Astrocyte (in vitro differentiated cells and primary cell): ENCODE results near the gene STRA8. TPM values are rescaled to one million over a fixed set of nuclear protein-coding genes. Genes with fewer than 3 reads are reported as not detected.

Source experiments
- DNase-seq: peaks from one replicate; pipeline ENCODE4 v3.0.0-alpha.2; 2010; ENCODE audit warnings: low read depth
- FAIRE-seq: peaks from 2 replicates; lab custom pipeline; 2011; peaks lifted over from hg19 to GRCh38; lab: Jason Lieb, UNC
- H2AFZ ChIP-seq: 2 replicates; pipeline ENCODE4 v1.6.0; 2012; ENCODE audit warnings: low read depth, low read length, inconsistent platforms
- H3K27ac ChIP-seq: 2 replicates; pipeline ENCODE4 v1.5.1; 2011; ENCODE audit warnings: low read depth, low read length, inconsistent platforms
- H3K27me3 ChIP-seq: 2 replicates; pipeline ENCODE4 v1.6.0; 2011; ENCODE audit warnings: low read length, inconsistent platforms; ENCODE audit not compliant: insufficient read depth
- H3K36me3 ChIP-seq: 2 replicates; pipeline ENCODE4 v1.5.1; 2011; ENCODE audit warnings: low read length, inconsistent platforms; ENCODE audit not compliant: insufficient read depth
- H3K4me1 ChIP-seq: 2 replicates; pipeline ENCODE4 v1.5.1; 2011; ENCODE audit warnings: low read length, inconsistent platforms; ENCODE audit not compliant: insufficient read depth
- H3K4me2 ChIP-seq: 2 replicates; pipeline ENCODE4 v1.6.0; 2012; ENCODE audit warnings: low read length, inconsistent platforms
- H3K4me3 ChIP-seq: 2 replicates; pipeline ENCODE4 v1.5.1; 2011; ENCODE audit warnings: low read depth, mild to moderate bottlenecking, low read length, inconsistent platforms; ENCODE audit not compliant: insufficient read depth
- H3K79me2 ChIP-seq: 2 replicates; pipeline ENCODE4 v1.6.0; 2012; ENCODE audit warnings: mild to moderate bottlenecking, low read length, inconsistent platforms; ENCODE audit not compliant: insufficient read depth
- H3K9ac ChIP-seq: 2 replicates; pipeline ENCODE4 v1.6.0; 2012; ENCODE audit warnings: mild to moderate bottlenecking, low read length, inconsistent platforms
- H3K9me3 ChIP-seq: 2 replicates; pipeline ENCODE4 v1.5.1; 2012; ENCODE audit warnings: low read depth, mild to moderate bottlenecking, low read length, inconsistent platforms; ENCODE audit not compliant: insufficient read depth
- H4K20me1 ChIP-seq: 2 replicates; pipeline ENCODE4 v1.6.0; 2012; ENCODE audit warnings: low read length, inconsistent platforms; ENCODE audit not compliant: insufficient read depth
- H3K27ac Mint-ChIP-seq: one replicate; pipeline ENCODE4 v1.8.0; 2021; ENCODE audit warnings: mild to moderate bottlenecking, mixed read lengths; ENCODE audit not compliant: unreplicated experiment
- H3K27me3 Mint-ChIP-seq: one replicate; pipeline ENCODE4 v1.8.0; 2021; ENCODE audit warnings: low read depth, mixed read lengths; ENCODE audit not compliant: unreplicated experiment
- H3K36me3 Mint-ChIP-seq: one replicate; pipeline ENCODE4 v1.8.0; 2021; ENCODE audit warnings: low read depth, mixed read lengths; ENCODE audit not compliant: unreplicated experiment
- H3K4me1 Mint-ChIP-seq: one replicate; pipeline ENCODE4 v1.8.0; 2021; ENCODE audit warnings: low read depth, mixed read lengths; ENCODE audit not compliant: unreplicated experiment
- H3K4me3 Mint-ChIP-seq: one replicate; pipeline ENCODE4 v1.8.0; 2021; ENCODE audit warnings: mild to moderate bottlenecking, moderate library complexity, mixed read lengths; ENCODE audit not compliant: unreplicated experiment
- H3K9me3 Mint-ChIP-seq: one replicate; pipeline ENCODE4 v1.8.0; 2021; ENCODE audit warnings: mild to moderate bottlenecking, mixed read lengths; ENCODE audit not compliant: unreplicated experiment
- EZH2 ChIP-seq: IDR thresholded peaks from 2 replicates; pipeline ENCODE4 v1.6.1; 2012; ENCODE audit warnings: mild to moderate bottlenecking, low read length, inconsistent platforms; ENCODE audit not compliant: insufficient read depth
- total RNA-seq: library from RNA; stranded (reverse); gene quantifications from 2 replicates; pipeline ENCODE4 v1.2.1, GENCODE V29; 2021
- TF ChIP-seq, protein P1 (sequence below): IDR thresholded peaks from 2 replicates; pipeline ENCODE4 v1.5.1; 2011; ENCODE audit warnings: low read depth, mild to moderate bottlenecking, inconsistent platforms, low read length, moderate library complexity; ENCODE audit not compliant: insufficient read depth

The STRA8 gene
- total RNA-seq, 1 donor from 2014 or later = not detected

DNA sequence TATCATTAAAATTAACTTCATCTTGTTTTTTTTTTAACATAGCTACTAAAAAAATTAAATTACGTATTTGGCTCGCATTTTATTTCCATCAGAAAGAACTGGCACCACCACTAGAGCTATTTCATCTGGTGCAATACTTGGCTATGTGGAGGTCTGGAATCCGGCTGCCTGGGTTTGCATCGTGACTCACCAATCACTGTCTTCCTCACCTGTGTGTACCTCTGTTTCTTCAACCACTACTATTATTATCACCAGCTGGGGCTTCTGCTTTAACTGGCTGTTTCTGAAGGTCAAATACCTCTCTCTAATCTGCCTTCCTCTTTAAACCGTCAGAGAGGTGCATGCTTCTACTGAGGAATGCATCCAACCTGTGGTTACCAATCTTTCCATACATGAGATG is 28.8 kb upstream of the STRA8 start:
- FAIRE-seq (no peak), DNase-seq (peak; percentile 48)
- peaks cover 26% of the 10 kb centered on the region for H3K4me1 ChIP-seq
- no peak overlapping the region for H3K4me3 ChIP-seq
- no peaks in the 10 kb centered on the region for H3K27me3 ChIP-seq
- H3K9me3 ChIP-seq = no peaks in the 10 kb centered on the region
- no peak overlapping the region for H3K9ac ChIP-seq
- H3K4me2 ChIP-seq = peak overlapping the region; percentile 2
- H3K79me2 ChIP-seq = peaks cover 7% of the 10 kb centered on the region
- peaks cover 22% of the 10 kb centered on the region for H3K4me1 Mint-ChIP-seq
- no peaks in the 10 kb centered on the region for H3K9me3 Mint-ChIP-seq
- H3K27ac ChIP-seq = no peak overlapping the region
- no peak overlapping the region for H3K4me3 Mint-ChIP-seq
- TF ChIP-seq EZH2 = no peak
- TF ChIP-seq, protein P1, sequence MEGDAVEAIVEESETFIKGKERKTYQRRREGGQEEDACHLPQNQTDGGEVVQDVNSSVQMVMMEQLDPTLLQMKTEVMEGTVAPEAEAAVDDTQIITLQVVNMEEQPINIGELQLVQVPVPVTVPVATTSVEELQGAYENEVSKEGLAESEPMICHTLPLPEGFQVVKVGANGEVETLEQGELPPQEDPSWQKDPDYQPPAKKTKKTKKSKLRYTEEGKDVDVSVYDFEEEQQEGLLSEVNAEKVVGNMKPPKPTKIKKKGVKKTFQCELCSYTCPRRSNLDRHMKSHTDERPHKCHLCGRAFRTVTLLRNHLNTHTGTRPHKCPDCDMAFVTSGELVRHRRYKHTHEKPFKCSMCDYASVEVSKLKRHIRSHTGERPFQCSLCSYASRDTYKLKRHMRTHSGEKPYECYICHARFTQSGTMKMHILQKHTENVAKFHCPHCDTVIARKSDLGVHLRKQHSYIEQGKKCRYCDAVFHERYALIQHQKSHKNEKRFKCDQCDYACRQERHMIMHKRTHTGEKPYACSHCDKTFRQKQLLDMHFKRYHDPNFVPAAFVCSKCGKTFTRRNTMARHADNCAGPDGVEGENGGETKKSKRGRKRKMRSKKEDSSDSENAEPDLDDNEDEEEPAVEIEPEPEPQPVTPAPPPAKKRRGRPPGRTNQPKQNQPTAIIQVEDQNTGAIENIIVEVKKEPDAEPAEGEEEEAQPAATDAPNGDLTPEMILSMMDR = no peak
- no peak overlapping the region for H2AFZ ChIP-seq
- no peaks in the 10 kb centered on the region for H3K27me3 Mint-ChIP-seq
- H3K36me3 ChIP-seq = peaks cover 7% of the 10 kb centered on the region
- H4K20me1 ChIP-seq = peaks cover 16% of the 10 kb centered on the region
- peaks cover 10% of the 10 kb centered on the region for H3K36me3 Mint-ChIP-seq
- no peak overlapping the region for H3K27ac Mint-ChIP-seq

GRCh38 chr7:135205850-135206249 is 27.8 kb upstream of the STRA8 start:
- FAIRE-seq (no peak), DNase-seq (no peak)
- Mint-ChIP-seq H3K27me3 (no peaks in the 10 kb centered on the region), H3K36me3 (peaks cover 10% of the 10 kb centered on the region), H3K9me3 (no peaks in the 10 kb centered on the region), H3K27ac (no peak overlapping the region), H3K4me1 (peaks cover 22% of the 10 kb centered on the region), H3K4me3 (no peak overlapping the region)
- Histone ChIP-seq H3K4me3 (no peak overlapping the region), H3K9ac (no peak overlapping the region), H3K79me2 (peaks cover 14% of the 10 kb centered on the region), H3K4me2 (no peak overlapping the region), H2AFZ (no peak overlapping the region), H4K20me1 (peaks cover 20% of the 10 kb centered on the region), H3K36me3 (peaks cover 5% of the 10 kb centered on the region), H3K27me3 (no peaks in the 10 kb centered on the region), H3K27ac (no peak overlapping the region), H3K9me3 (no peaks in the 10 kb centered on the region), H3K4me1 (peaks cover 31% of the 10 kb centered on the region)
- TF ChIP-seq, protein P1 = no peak
- TF ChIP-seq EZH2 = no peak

- Mint-ChIP-seq H3K9me3 (no peaks in the 10 kb centered on the region), H3K27me3 (no peaks in the 10 kb centered on the region), H3K27ac (no peak overlapping the region), H3K36me3 (peaks cover 10% of the 10 kb centered on the region), H3K4me1 (peaks cover 17% of the 10 kb centered on the region), H3K4me3 (no peak overlapping the region)
- H3K27ac ChIP-seq = no peak overlapping the region
- no peak for FAIRE-seq
- H2AFZ ChIP-seq = no peak overlapping the region
- peaks cover 5% of the 10 kb centered on the region for H3K36me3 ChIP-seq
- no peaks in the 10 kb centered on the region for H3K9me3 ChIP-seq
- H3K4me3 ChIP-seq = no peak overlapping the region
- H3K9ac ChIP-seq = no peak overlapping the region
- no peaks in the 10 kb centered on the region for H3K27me3 ChIP-seq
- H3K4me2 ChIP-seq = no peak overlapping the region
- H3K4me1 ChIP-seq = peaks cover 29% of the 10 kb centered on the region
- H4K20me1 ChIP-seq = peaks cover 20% of the 10 kb centered on the region
- TF ChIP-seq EZH2 = no peak
- TF ChIP-seq, protein P1 = no peak
- no peak for DNase-seq
- peaks cover 16% of the 10 kb centered on the region for H3K79me2 ChIP-seq
Observed at GRCh38 chr7:135206941-135207391, 26.7 kb upstream of the STRA8 start.
